ENCODE measurements around the gene ACTN4. TPM values are rescaled to one million over a fixed set of nuclear protein-coding genes. Genes with fewer than 3 reads are reported as not detected.

Gene ACTN4
- total RNA-seq, 2 experiments from 2014 or later: 532 to 534 TPM

GRCh38 chr19:38675611-38676010, 28.2 kb downstream of the ACTN4 start:
- no peaks in the 10 kb centered on the region for H3K27me3 Mint-ChIP-seq
- DNase-seq: no peak
- H3K4me3 Mint-ChIP-seq: no peak overlapping the region
- CTCF ChIA-PET: interaction anchor here (1.3 to 2.0 kb wide), 2 partner anchors 16 to 18 kb away, joined by 4 to 5 read pairs; no protein-coding TSS in a partner anchor
- peaks cover 49% of the 10 kb centered on the region for H3K36me3 Mint-ChIP-seq (ENCODE audit: low read depth)
- H3K9me3 Mint-ChIP-seq: no peaks in the 10 kb centered on the region
- POLR2A ChIA-PET: interaction anchor here (0.7 to 1.6 kb wide), 4 partner anchors 8 to 281 kb away, joined by 3 to 4 read pairs (median 4); no protein-coding TSS in a partner anchor
- peaks cover 87% of the 10 kb centered on the region for H3K4me1 Mint-ChIP-seq
- H3K27ac Mint-ChIP-seq: peak overlapping the region; percentile 69

DNA sequence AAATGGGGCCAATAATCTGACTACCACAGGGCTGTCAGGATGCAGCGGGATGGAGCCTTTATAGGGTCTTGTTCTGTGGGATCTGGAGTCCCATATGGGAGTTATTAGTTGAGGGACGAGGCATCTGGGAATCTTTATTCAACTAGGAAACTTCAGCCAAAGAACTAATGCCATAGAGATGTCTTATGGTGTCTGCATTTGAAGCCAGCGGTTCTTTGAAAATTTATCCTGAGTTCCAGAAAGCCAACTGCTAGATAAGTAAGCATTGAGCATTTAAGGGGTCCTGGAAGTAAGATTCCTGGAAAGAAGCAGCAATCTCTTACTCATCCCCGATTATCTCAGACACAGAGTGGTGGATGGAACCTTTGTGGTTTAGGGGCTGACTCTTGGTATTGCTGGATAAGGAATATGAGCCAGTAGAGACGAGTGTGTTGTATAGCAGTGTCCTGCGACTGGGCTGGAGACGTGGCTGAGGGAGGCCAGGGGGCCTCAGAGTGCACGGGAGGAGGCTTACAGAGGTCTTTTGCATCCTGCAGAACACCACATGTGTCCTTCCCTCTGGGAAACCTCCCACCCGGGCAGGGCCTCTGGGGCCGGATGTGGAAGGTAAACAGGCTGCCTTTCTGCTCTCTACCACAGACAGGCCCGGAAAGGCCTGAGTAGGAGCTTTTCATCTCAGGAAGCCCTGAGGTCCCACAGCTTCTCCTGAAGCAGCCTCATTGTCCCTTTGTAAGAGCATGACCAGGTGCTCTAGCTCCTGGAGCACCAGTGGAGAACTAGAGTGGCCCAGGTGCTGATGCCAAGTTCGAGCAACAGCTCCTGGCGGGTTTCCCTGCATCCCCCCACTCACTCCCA, 28.8 kb downstream of the ACTN4 start:
- Mint-ChIP-seq H3K9me3 (no peaks in the 10 kb centered on the region), H3K27me3 (no peaks in the 10 kb centered on the region), H3K4me1 (peaks cover 88% of the 10 kb centered on the region), H3K4me3 (peak overlapping the region; percentile 11), H3K27ac (peak overlapping the region; percentile 77), H3K36me3 (ENCODE audit: low read depth) (peaks cover 50% of the 10 kb centered on the region)
- DNase-seq: peak; percentile 43
- CTCF ChIA-PET: interaction anchor here (1.5 to 2.0 kb wide), 2 partner anchors 10 to 17 kb away, joined by 5 read pairs; no protein-coding TSS in a partner anchor
- POLR2A ChIA-PET: interaction anchor here (0.7 to 1.6 kb wide), 5 partner anchors 9 to 37 kb away, joined by 3 to 4 read pairs (median 3); partner anchors contain the start of gene ACTN4

DNA sequence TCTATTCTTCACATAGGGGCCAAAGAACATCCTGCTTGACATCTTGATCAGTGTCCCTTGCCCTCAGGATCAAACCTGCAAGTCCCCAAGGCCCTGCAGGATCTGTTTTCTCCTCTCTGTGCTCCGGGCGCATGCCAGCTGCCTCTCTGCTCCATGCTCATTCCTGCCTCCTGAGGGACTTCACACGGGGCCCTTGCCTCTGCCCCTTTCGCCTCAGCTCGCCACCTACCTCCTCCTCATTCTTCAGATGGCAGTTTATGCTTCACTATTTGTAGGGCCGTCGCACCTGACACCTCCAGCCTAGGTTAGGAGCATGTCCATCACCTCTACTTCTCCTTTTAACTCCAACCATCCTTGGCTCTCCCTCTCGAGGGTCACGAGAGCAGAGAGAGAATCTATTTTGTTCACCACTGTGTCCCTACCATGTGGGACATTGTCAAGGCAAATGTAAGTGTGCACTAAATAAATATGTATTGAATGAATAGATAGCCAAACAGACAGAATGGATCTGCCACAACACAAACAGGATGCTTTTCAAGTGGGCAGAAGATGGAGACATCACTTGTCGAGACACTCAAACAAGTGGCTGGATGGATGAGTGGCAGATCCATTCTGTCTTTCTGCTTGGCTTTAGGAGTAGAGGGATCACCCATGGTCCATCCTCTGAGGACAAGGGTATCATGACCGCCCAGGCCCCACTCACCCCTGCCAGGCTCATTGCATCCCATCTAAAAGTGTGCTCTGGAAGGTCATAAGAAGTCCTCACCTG, 29.6 kb downstream of the ACTN4 start:
- Mint-ChIP-seq H3K4me1 (peaks cover 88% of the 10 kb centered on the region), H3K27me3 (no peaks in the 10 kb centered on the region), H3K36me3 (ENCODE audit: low read depth) (peaks cover 51% of the 10 kb centered on the region), H3K9me3 (no peaks in the 10 kb centered on the region), H3K4me3 (peak overlapping the region; percentile 48), H3K27ac (peak overlapping the region; percentile 77)
- CTCF ChIA-PET: interaction anchor here (1.5 to 2.0 kb wide), 2 partner anchors 9 to 18 kb away, joined by 5 read pairs; no protein-coding TSS in a partner anchor
- DNase-seq: no peak
- POLR2A ChIA-PET: interaction anchor here (0.9 to 2.3 kb wide), 4 partner anchors 9 to 30 kb away, joined by 3 to 6 read pairs (median 4); partner anchors contain the start of gene ACTN4

DNA sequence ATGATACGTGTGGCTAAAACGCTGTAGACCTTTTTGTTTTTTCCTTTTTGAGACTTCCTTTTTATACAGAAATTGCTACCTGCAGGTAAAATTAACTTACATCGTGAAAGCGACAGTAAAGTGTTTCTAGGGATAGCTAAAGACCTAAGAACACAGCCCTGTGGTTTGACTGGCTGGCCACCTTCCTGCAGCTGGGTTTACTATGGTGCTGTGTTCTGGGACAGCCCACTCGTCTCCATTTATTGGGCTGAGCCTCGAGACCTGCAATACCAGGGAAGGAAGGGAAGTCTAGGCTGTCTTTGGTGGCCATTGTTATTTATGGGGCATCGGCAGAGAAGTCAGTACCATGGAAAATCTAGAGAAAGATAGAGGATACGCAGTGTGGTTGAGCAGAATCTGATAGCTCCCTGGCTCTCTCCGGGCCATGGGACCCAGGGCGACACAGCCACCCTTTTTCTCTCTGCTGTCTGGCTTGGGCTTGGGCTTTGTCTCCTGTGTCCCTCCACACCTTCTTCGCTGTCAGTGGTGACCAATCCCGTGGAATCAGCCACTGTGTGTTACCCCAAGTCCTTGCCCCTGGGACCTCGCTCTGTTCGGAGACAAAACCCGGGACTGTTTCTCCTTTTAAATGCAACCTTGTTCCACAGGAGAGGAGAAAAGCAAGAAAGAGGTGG, 30.9 kb downstream of the ACTN4 start:
- Mint-ChIP-seq H3K4me1 (peaks cover 95% of the 10 kb centered on the region), H3K9me3 (peaks cover 4% of the 10 kb centered on the region), H3K27me3 (no peaks in the 10 kb centered on the region), H3K36me3 (ENCODE audit: low read depth) (peaks cover 64% of the 10 kb centered on the region), H3K4me3 (no peak overlapping the region), H3K27ac (peak overlapping the region; percentile 50)
- POLR2A ChIA-PET: interaction anchor here (1.0 to 2.3 kb wide), 3 partner anchors 12 to 252 kb away, joined by 3 to 6 read pairs (median 3); partner anchors contain the start of genes MRPS12 and SARS2
- CTCF ChIA-PET: interaction anchor here (1.3 kb wide), 1 partner anchor 14 kb away, joined by 3 read pairs; no protein-coding TSS in a partner anchor
- no peak for DNase-seq

- CTCF ChIA-PET: interaction anchor here (1.3 kb wide), 1 partner anchor 15 kb away, joined by 3 read pairs; no protein-coding TSS in a partner anchor
- DNase-seq: no peak
- Mint-ChIP-seq H3K4me3 (no peak overlapping the region), H3K36me3 (ENCODE audit: low read depth) (peaks cover 66% of the 10 kb centered on the region), H3K27me3 (no peaks in the 10 kb centered on the region), H3K9me3 (peaks cover 4% of the 10 kb centered on the region), H3K4me1 (peaks cover 99% of the 10 kb centered on the region), H3K27ac (peak overlapping the region; percentile 91)
- POLR2A ChIA-PET: interaction anchor here (1.0 to 2.3 kb wide), 3 partner anchors 11 to 252 kb away, joined by 3 to 6 read pairs (median 3); partner anchors contain the start of genes MRPS12 and SARS2
Observed at GRCh38 chr19:38678891-38679494, 31.5 kb downstream of the ACTN4 start.

GRCh38 chr19:38679839-38680238, 32.4 kb downstream of the ACTN4 start:
- H3K36me3 Mint-ChIP-seq (ENCODE audit: low read depth): peaks cover 61% of the 10 kb centered on the region
- peak overlapping the region; percentile 91 for H3K27ac Mint-ChIP-seq
- DNase-seq: no peak
- POLR2A ChIA-PET: interaction anchor here (1.5 to 4.1 kb wide), 4 partner anchors 11 to 33 kb away, joined by 4 to 34 read pairs (median 7); partner anchors contain the start of gene ACTN4
- peaks cover 99% of the 10 kb centered on the region for H3K4me1 Mint-ChIP-seq
- CTCF ChIA-PET: interaction anchor here (1.1 to 1.5 kb wide), 2 partner anchors 10 to 23 kb away, joined by 3 to 5 read pairs; no protein-coding TSS in a partner anchor
- H3K4me3 Mint-ChIP-seq: no peak overlapping the region
- H3K27me3 Mint-ChIP-seq: no peaks in the 10 kb centered on the region
- H3K9me3 Mint-ChIP-seq: peaks cover 4% of the 10 kb centered on the region

GRCh38 chr19:38682195-38682867, 34.9 kb downstream of the ACTN4 start:
- DNase-seq: no peak
- H3K4me3 Mint-ChIP-seq: no peak overlapping the region
- H3K27me3 Mint-ChIP-seq: no peaks in the 10 kb centered on the region
- H3K27ac Mint-ChIP-seq: peak overlapping the region; percentile 95
- CTCF ChIA-PET: interaction anchor here (1.7 to 2.2 kb wide), 3 partner anchors 11 to 35 kb away, joined by 3 to 11 read pairs (median 6); partner anchors contain the start of gene ACTN4
- H3K4me1 Mint-ChIP-seq: peaks cover 99% of the 10 kb centered on the region
- peaks cover 66% of the 10 kb centered on the region for H3K36me3 Mint-ChIP-seq (ENCODE audit: low read depth)
- POLR2A ChIA-PET: interaction anchor here (0.9 to 4.1 kb wide), 12 partner anchors 9 to 169 kb away, joined by 3 to 34 read pairs (median 4); partner anchors contain the start of gene ACTN4
- peaks cover 4% of the 10 kb centered on the region for H3K9me3 Mint-ChIP-seq

DNA sequence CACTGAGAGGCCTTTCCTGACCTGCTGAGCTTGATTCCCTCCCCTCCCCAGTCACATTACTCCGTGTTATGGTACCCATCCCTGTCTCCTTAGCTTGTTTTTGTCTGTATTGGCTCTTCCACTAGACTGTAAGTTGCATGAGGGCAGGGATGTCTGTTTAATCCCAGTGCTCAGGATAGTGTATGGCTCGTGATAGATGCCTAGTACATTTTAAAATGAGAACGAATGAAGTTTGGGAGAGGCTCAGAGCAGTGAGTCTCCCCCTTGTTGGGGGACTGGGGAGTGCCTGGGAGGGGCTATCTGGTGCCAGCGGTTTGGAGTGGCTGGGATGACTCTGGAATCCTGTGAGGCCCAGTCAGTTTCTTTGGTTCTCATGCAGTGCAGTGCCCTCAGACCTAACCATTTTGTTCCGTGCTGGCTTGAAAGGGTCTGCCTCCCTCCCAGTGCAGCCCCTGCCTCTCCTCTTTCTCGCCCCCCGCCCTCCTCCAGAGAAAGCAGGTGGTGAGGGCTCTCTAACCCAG, 35.5 kb downstream of the ACTN4 start:
- ChIA-PET CTCF (interaction anchor here (1.2 to 2.2 kb wide), 3 partner anchors 11 to 248 kb away, joined by 3 to 11 read pairs (median 6); partner anchors contain the start of genes ACTN4, MRPS12 and SARS2), POLR2A (interaction anchor here (1.0 to 4.1 kb wide), 11 partner anchors 11 to 169 kb away, joined by 3 to 34 read pairs (median 3); partner anchors contain the start of genes ACTN4 and MAP4K1)
- H3K4me1 Mint-ChIP-seq: peaks cover 99% of the 10 kb centered on the region

DNA sequence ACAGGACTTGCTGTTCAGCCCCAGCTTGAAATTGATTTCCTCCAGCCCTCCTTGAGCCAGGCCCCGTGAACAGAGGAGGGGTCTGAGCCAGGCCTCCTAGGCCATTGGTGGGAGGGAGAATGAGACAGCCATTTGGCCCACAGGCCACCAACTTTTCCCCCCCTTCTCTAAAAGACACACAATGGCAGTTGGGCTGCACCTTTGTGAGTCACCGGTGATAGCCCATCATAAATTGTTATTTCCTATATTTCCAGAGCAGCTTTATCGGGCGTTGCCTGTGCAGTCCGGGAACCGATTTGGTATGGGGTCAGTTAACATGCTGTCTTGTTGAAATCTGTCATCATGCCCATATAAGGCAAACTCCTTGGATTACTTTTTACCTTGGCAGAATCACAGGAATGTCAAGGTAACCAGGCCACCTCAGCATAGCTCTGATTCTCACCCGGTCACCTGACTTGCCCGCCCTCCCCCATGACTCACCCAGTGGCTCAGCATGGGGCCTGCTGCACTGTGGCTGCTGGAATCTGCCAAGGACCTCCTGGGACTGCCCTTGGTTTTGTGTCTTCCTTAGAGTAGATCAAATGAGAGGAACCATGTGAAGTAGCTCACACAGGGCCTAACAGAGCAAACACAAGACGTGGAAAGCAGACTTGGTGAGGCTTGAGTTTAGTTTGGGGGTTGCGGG, 36.1 kb downstream of the ACTN4 start:
- POLR2A ChIA-PET: interaction anchor here (1.0 to 4.1 kb wide), 9 partner anchors 10 to 66 kb away, joined by 3 to 34 read pairs (median 4); partner anchors contain the start of genes ACTN4 and MAP4K1
- peak overlapping the region; percentile 22 for H3K4me3 Mint-ChIP-seq

More for the DNA sequence above, 35.5 kb downstream of the ACTN4 start:
- peaks cover 67% of the 10 kb centered on the region for H3K36me3 Mint-ChIP-seq (ENCODE audit: low read depth)
- no peak overlapping the region for H3K4me3 Mint-ChIP-seq
- peak overlapping the region; percentile 95 for H3K27ac Mint-ChIP-seq
- no peak for DNase-seq
- H3K27me3 Mint-ChIP-seq: no peaks in the 10 kb centered on the region
- peaks cover 4% of the 10 kb centered on the region for H3K9me3 Mint-ChIP-seq

More for the DNA sequence above, 36.1 kb downstream of the ACTN4 start:
- Mint-ChIP-seq H3K9me3 (peaks cover 4% of the 10 kb centered on the region), H3K27me3 (no peaks in the 10 kb centered on the region), H3K27ac (peak overlapping the region; percentile 95), H3K4me1 (peaks cover 98% of the 10 kb centered on the region), H3K36me3 (ENCODE audit: low read depth) (peaks cover 62% of the 10 kb centered on the region)
- CTCF ChIA-PET: interaction anchor here (1.2 to 2.2 kb wide), 3 partner anchors 10 to 247 kb away, joined by 3 to 11 read pairs (median 6); partner anchors contain the start of genes ACTN4, MRPS12 and SARS2
- DNase-seq: peak; percentile 79
